HG02571 (cell line): ENCODE results near the gene ZSCAN5B.
A peak's percentile ranks its signal among the peaks of the same experiment; 100 is the strongest.

Experiments used
- ATAC-seq: cut with Tn5 transposase; IDR thresholded peaks from one replicate; pipeline ENCODE4 v1.9.1; 2021; ENCODE audit warnings: mild to moderate bottlenecking, moderate library complexity; ENCODE audit not compliant: unreplicated experiment

The ZSCAN5B gene

DNA sequence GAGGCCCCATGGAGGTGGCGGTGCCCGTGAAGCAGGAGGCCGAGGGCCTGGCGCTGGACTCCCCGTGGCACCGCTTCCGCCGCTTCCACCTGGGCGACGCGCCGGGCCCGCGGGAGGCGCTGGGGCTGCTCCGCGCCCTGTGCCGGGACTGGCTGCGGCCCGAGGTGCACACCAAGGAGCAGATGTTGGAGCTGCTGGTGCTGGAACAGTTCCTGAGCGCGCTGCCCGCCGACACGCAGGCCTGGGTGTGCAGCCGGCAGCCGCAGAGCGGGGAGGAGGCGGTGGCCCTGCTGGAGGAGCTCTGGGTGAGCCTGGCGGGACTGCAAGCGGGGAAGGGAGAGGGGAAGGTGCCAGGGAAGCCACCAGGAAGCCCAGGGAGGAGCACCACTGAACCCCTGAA is 50.7 kb downstream of the ZSCAN5B start:
- ATAC-seq = no peak

DNA sequence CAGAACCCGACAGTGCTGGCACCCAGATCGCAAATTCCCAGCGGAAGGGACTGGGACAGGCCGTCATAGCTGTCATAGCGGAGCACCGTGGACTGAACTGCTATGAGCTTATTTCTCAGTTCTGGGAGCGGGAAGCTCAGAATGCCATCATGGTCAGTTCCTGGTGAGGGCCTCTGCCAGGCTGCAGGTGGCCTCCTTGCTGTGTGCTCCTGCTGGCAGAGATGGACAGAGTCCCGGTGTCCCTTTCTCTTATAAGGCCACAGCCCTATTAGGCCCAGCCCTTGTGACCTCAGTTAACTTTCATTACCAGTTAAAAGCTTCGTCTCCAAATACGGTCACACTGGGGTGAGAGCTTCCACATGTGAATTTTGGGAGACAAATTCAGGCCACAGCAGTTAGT is 51.9 kb downstream of the ZSCAN5B start:
- ATAC-seq = no peak

DNA sequence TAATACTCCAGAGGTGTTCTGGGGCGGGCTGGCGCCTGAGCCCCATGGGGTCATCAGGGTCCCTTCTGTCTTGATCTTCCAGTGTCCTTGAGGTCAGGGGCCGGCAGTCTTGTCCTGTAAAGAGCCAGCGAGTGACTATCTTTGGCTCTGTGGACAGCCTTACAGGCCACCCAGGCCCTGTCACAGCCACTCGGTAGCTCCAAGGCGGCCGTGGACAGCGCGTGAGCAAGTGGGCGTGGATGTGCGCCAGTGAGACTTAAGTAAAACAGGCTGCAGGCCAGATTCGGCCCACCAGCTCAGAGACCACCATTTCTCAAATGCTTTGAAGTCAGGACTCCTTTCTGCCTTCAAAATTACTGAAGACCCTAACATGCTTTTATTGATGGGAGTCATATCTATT is 52.8 kb downstream of the ZSCAN5B start:
- ATAC-seq = no peak

DNA sequence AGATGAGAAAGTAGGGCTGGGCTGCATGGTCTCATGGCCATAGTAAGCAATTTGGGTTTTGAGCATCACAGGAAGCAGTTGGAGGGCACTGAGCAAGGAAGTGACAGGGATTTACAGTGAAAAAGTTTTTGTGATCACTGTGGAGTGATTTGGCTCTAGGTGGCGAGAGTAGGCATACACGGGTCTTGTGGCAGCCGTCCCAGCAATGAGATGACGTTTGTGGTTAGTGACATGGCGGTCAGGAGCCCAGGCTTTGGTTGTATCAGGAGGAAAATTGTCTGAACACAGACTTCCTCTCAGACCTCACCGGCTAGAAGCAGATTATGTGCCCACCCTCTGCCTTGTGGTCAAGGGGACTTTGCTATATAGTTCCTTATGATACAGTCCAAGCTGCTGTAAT is 53.2 kb downstream of the ZSCAN5B start:
- no peak for ATAC-seq

DNA sequence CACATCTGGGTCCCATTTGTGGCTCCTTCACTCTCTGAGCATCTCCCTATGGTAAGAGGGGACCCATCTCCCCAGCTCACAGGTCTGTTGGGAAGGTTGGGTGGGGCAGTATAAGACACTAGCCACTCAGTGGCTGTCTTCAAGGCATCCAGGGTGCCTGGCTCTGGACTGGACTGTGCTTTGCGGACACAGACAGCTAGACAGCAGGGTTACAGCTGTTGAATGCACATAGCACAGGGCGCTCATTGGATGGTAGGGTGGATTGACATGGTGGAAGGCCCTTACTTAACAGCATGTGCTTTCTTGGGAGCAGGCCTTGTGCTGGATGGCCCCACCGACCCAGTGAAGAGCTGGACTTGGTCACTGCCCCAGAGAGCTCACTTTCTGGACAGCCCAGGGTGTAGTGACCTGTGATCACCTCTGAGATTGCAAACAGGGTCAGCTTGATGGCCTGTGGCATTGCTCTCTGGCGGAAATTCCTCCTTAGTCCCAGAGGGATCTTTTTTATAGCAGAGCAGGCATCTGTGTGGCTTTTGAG is 54.6 kb downstream of the ZSCAN5B start:
- ATAC-seq = no peak

DNA sequence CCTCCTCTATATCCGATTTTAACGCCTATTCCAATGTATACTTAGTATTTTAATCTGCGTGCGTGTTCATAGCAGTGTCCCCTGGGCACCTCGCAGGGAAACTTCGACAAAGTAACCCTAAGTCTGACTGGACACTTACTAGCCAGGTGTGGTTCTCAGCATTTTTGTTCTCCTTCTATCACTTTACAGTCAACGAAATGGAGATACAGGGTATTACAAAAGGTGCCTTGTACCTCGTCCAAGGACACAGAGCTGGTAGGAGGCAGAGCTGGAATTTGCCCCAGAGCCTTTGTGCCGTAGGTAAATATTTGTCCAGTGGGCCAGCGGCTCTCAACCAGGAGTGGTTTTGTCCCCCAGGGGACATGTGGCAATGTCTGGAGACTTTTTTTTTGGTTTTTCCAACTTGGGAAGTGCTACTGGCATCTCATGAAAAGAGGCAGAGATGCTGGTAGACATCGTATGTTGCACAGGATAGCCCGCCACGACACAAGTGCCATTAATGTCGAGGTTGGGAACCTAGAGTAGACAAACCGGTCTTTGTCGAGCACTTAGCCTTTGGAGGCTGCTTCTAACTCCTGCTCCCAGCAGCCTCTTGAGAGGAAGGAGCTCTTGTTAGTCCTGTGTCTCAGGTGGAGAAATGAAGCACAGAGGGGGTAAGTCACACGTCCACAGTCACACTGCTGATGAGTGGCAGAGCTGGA is 55.3 kb downstream of the ZSCAN5B start:
- ATAC-seq = no peak

DNA sequence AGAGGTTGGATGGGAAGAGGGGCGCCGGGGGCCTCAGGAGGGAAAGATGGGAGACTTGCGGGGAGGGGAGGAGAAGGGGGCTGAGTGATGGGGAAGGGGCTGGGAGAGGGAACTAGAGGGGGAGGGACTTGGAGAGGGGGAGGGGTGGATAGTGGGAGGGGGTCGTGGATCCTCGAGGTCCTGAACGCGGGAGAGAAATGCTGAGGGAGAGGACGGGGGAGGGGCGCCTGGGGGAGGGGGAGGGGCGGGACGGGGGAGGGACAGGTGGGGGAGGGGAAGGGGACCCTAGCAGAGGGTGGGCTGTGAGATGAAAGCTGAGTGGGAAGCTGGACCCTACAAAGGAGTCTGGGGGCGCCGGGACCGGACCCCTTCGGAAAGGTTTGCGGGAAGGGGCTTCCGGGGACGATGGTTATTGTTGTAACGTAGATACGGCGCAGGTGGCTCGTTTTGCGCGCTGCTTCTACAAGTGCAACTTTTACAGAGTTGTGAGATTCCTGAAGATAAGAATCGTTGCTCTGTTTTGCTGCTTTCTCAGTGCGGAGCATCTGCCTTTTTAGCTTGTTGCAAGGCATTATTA is 56.1 kb downstream of the ZSCAN5B start:
- ATAC-seq = no peak

DNA sequence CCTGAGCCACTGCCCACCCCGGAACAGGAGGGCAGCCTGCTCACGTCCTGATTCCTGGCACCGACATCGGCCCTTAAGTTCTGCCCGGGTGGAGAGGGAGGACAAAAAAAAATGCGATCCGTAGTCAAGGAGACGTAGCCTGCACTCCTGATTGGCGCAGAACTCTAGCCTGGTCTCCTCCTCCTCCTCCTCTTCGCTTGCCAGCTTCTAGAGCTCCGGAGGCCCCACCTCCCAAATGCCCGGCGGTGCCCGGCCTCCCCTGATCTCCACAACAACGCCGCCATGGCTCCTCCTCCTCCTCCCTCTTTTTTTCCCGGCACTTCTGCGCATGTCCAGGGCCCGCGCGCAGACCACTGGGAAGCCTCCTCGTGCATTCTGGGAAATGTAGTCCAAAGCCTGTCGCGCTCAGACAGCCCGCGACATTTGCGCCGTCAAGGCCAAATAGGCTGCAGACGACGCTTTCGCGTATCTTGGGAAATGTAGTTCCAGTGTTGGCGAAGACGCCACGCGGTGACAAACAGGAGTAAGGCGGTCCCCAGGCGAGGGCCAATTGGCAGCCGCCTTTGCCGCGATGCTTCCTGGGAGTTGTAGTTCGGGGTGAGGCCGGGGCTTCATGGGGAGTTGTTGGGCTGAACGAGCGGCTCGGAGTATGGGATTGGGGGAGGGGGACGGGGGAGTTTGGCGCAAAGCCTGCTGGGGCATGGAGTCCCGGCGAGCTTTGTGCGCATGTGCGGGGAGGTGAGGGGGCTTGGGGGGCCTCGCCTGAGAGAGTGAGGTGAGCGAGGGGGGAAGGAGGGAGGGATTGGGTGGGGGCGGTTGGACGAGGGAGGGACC is 56.8 kb downstream of the ZSCAN5B start, which contains the start of gene ZNF444:
Gene ZNF444 (plus strand): TSS at position 705 of the 834 bp plus-strand sequence. CDS start 5,625 bp downstream, outside the sequence.
- peak; percentile 87 for ATAC-seq

DNA sequence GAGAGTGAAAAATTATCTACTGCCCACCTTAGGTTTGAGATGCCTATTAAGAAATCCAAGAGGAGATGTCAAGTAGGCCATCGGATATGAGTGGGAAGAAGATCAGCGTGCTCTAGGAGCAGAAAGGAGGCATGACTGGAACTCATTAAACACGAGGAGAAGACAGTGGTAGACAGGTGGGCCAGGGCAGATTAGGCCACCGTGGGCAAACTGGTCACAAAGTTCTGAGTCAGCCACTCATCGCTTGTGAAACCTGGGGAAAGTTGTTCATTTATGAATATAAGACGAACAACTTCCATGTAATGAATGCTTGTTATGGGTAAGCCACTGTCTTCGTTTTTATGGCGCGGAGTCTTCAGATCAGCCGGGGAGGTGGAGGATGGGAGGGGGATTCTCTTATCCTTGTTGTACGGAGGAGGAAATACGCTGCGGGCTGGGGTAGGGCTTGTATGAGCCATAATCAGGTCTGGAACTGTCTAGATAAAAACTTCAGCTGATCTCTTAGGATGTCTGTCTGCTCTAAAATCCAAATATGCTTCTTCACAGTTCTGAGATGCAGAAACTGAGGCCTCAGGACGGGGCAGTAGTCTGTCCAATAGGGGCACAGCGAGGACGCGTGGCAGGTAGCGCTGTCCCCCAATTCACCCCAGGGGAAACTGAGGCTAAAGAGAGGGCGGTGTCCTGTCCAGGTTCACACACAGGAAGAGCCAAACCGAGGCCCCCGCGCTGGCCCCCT is 57.6 kb downstream of the ZSCAN5B start:
- peak; percentile 1 for ATAC-seq
